ENCODE results near the gene ZDHHC11. TPM values are rescaled to one million over a fixed set of nuclear protein-coding genes. Genes with fewer than 3 reads are reported as not detected.
"Not testable (repeated sequence)": the region's sequence is repeated elsewhere in the genome, so short reads cannot be mapped to it uniquely, and the experiment has no call there.

The ZDHHC11 gene
- total RNA-seq, 2 experiments from 2014 or later = 4.7 to 5.9 TPM

DNA sequence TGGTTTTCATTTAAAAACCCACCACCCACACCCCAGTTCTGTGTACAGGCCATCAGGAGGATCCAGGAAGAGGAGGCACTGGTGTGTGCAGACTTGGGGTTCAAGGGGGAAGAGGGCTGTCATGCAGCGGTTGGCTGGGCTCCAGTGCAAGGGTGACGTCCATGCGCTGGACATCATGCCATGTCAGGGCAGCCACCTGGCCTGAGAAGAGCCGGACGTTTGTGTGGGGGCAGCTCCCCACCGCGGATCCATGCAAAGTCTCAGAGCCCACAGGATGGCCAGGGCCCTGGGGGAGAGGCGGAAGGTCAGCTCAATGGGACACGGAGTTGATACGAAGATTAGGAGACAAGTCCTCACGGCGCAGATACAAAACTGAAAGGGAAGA is 30.8 kb upstream of the ZDHHC11 start:
- CTCF ChIA-PET = no interaction called here
- POLR2A ChIA-PET = no interaction called here

DNA sequence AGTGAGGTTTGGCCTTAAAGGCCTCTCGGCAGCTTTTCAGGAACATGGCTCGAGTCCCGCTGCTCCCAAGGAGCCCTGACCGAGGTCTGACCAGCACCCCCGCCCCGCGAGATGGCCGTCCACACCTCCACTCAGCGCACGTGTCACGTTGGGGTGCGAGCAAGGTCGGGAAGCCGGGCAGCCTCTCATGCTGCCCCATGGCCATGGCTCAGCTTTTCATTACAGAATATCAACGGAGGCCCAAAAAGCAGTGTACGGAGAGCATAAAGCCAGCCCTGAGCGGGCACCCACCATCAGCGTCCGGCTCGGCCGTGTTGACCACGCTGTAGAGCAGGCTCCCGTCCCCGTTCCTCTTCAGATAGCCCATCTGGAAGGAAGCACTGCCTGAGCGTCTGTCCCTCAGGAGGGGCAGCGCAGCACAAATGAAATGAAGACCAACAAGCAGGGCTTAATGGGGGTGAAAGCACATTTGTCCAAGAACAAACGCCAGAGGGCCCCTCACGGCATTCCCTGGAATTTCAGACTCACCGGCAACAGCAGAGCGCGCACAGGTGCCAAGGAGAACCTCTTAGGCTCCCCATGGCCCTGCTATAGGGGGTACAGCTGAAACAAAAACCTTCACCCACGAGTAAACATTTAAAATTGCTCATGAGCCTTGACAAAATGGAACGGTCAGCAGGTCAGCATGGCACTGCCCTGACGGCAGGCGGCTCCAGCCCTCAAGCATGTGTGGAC is 30.2 kb upstream of the ZDHHC11 start:
- POLR2A ChIA-PET = no interaction called here
- CTCF ChIA-PET = no interaction called here

- CTCF ChIA-PET, POLR2A ChIA-PET: not testable (repeated sequence)
Measured at GRCh38 chr5:878677-879076, 27.9 kb upstream of the ZDHHC11 start.

DNA sequence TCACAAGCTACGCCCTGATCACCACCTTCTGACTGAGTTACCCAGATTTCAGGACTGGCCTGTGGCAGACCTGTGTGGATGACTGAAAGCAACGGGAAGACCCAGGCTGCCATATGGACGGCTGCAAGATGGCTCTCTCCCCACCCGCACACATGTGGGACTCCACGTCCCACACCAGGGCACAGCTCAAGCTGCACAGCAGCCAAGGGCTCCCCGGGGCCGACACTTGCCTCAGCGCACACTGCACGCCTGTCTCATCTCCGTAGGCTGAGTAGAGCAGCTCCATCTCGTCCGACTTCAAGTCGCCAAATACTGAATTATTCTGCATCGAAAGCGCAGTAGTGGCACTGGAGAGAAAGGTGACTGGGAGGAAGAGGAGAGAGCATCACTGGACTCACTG is 27.3 kb upstream of the ZDHHC11 start:
- POLR2A ChIA-PET = no interaction called here
- CTCF ChIA-PET = no interaction called here

DNA sequence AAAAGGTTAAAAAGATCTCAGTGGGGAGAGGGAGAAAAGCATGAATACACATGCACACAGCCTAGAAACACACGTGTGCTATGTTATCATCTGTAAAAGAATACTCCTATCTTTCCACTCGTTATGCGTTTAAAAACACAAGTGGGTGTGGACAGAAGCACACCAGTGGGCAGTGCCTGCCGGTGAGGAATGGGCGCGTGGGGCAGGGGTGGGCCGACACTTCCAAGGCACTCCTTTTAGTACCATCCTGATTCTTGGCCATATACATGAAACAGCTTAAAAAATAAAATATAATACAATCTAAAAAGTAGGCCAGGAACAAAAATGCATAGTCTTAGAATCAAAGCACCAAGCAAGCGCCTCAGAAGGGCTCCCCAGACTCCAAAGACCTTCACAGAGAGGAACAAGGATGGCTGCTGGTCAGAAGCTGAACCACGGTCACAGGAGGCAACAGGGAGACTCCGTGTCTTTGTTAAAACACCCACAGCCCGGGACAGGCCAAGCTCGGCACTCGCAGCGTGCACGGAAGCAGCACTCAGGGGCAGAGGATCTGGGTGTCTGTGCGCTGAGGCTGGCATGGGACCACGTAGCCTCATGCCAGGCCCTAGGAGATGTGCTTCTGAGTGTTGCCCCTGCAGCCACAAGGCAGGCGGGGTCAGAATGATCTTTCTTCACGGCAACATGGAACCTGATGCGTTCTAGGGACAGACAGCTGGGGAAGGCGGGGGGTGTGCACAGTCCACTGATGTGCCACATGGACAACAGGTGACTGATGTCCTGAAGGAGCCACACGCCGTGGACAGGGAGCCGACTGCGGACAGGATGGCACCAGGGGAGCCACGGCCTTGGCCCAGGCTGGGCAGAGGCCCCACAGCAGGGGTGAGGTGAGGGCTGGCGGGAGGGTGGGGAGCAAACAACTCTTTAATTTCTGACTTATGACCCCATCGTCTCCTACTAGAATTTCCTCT is 25.9 kb upstream of the ZDHHC11 start:
- POLR2A ChIA-PET = no interaction called here
- CTCF ChIA-PET = no interaction called here

- POLR2A ChIA-PET = no interaction called here
- CTCF ChIA-PET = no interaction called here
Measured at GRCh38 chr5:875931-876330, 25.1 kb upstream of the ZDHHC11 start.

DNA sequence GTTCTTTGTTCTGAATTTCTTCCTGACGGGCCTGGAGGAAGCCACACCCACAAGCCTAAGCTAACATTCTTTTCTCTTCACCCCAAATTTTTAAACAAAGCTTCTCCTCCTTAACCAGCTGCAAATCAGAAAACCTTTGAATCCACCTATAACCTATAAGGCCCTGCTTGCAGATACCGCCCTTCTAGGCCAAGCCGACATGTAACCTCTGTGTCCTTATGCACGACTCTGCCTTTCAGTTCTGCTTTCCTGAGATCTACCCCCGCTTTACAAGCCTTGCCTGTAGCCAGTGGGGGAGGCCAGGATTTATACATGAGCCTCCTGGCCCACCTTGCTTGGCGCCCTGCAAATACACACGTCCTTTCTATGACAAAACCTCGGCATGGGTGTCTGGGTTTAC is 22.5 kb upstream of the ZDHHC11 start:
- ChIA-PET POLR2A (no interaction called here), CTCF (no interaction called here)

GRCh38 chr5:872301-872700 is 21.5 kb upstream of the ZDHHC11 start:
- POLR2A ChIA-PET = no interaction called here
- CTCF ChIA-PET = no interaction called here

DNA sequence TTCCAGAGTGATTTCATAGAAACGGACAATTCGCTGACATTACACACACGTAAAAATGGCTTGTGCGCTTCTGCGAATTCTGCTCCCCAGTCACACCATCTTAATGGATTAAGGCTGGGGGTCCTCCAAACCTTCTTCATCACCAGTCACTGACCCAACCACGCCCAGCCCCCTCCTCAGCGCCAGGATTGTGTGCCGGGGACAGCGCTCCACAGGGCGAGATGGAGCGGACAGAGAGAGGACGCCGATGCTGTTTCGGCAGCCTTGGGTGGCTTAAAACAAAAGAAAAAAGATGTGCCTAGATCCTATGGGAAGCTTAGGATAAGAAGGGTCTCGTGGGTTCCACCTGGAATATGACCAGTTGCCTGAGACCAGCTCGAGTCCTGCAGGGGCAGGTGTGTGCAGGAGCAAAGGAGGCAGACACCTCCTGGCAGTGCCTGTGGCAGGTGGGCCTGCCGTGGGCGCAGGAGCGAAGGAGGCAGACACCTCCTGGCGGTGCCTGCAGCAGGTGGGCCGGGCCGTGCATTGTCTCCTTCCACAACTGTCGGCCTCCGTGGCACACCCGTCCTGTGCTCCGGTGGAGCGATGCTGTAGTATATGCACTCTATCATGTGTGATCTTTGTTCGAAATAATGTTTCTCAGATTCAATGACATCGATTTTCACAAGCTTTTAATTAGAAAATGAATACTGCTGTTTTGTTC is 21.0 kb upstream of the ZDHHC11 start:
- ChIA-PET CTCF (no interaction called here), POLR2A (no interaction called here)

- ChIA-PET CTCF (no interaction called here), POLR2A (no interaction called here)
Measured at GRCh38 chr5:870956-871355, 20.2 kb upstream of the ZDHHC11 start.

GRCh38 chr5:868428-869135 is 17.8 kb upstream of the ZDHHC11 start:
- POLR2A ChIA-PET = no interaction called here

DNA sequence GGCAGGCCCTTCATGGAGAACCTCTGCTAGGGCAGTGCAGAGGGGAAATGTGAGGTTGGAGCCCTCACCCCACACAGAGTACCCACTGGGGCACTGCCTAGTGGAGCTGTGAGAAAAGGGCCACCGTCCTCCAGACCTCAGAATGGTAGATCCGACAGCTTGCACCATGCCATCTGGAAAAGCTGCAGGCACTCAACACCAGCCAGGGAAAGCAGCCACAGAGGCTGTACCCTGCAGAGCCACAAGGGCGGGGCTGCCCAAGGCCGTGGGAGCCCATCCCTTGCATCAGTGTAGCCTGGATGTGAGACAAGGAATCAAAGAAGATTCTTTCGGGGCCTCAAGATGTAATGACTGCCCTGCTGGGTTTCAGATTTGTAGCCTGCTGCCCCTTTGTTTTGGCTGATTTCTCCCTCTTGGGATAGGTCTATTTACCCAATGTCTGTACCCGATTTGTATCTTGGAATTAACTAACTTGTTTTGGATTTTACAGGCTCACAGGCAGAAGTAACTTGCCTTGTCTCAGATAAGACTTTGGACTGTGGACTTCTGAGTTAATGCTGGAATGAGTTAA is 16.6 kb upstream of the ZDHHC11 start:
- POLR2A ChIA-PET = no interaction called here
- CTCF ChIA-PET = no interaction called here

More at GRCh38 chr5:868428-869135, 17.8 kb upstream of the ZDHHC11 start:
- CTCF ChIA-PET = no interaction called here

DNA sequence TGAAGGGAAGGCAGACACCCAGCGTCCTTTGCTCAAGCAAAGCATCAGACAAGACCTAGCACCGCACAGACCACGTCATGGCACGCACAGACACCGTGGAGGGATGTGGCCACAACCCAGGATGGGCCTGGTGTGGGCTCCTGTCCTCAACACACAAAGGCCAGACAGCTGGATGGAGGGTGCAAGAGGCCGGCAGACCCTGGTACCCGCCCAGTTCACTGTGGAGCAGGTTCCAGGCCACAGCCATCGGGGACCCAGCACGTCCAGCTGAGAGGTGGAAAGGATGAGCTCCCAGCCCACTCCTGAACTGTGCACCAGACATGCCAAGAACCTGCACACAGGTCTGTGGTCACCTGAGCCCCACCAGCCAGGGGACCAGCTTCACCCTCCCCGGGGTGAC is 15.0 kb upstream of the ZDHHC11 start:
- CTCF ChIA-PET = no interaction called here
- POLR2A ChIA-PET = no interaction called here

DNA sequence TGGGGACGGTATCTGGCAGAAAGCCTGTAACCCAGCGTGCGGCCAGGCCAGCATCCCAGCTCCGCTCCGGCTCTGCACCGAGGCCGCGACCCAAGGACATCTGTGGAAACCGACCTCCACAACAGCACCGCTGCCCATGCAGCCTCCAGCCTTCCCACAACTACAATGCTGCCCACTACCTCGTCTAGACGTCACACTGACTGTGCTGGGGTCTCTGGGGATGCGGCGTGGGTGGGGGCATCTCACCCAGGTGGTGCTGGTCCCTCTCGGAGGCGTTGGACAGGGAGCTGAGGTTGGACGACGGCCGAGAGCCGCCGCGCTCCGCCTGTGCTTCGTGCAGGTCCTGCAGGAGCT is 14.4 kb upstream of the ZDHHC11 start:
- ChIA-PET POLR2A (no interaction called here), CTCF (no interaction called here)

DNA sequence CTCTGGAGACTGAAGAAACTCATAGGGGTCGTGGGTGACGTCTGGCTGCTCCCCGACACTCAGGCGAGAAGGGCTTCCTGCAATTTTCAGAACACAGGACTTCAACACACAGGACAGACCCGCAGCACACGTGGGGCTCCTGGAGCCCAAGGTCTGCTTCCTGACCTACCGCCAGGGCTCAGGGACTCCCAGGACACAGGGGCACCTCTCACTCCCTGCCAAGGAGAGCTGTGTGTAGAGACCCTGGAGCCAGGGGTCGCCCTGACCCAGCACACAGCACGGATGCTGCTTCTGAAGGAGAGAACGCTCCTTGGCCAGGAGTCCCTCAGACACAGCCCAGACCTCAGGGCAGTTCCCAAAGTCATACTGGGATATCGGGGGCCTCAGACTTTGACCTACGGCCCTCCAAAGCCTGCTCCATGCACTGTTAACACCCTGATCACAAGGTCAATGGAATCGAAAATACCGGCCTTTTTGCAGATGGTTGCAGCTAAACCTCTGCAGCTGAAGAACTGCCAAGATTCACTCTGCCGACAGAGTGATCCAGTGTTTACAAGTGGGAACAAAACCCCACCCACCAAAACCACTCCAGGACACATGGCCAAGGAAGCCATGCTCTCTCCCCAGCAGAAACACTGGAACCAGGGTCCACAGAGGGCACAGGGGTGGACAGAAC is 13.8 kb upstream of the ZDHHC11 start:
- POLR2A ChIA-PET = no interaction called here
- CTCF ChIA-PET = no interaction called here

- ChIA-PET CTCF (no interaction called here), POLR2A (no interaction called here)
Measured at GRCh38 chr5:863244-863805, 12.5 kb upstream of the ZDHHC11 start.

DNA sequence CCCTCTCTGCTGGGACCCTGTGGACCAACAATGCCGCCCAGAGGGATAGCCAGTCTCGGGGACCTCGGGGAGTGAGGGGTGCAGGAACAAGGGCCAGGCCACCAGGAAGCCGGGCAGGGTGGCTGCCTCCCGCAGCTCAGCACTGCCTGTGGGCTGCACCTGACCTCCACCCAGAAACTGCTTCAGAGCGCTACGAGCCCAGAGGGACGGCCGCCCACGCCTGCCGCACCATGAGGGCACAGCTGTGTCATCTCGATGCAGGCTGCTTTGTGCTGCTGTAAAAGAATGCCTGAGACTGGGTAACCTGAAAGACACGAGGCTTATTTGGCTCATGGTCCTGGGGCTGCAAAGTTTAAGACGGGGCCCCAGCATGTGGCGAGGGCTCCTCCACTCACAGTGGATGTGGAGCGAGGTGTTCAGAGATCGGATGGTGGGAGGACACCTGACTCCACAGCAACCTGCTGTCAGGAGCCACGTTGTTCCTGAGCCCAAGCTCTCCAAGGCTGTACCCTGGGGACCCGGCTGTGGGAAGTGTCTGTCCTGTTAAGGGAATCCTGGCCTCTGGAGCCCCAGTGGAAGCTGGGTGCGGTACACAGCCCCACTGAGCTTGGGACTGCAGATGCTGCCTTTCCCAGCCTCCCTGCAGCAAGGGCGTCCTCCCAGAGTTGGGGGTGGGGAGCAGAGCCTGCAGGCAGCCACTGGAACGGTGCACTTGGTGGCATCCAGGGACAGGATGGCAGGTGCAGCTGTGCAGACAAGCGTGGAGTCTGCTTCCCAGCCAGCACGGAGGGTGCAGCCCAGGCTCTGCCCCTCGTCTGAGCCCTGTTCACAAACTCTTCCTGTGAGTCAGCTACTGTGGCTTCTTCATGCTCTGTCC is 11.8 kb upstream of the ZDHHC11 start:
- CTCF ChIA-PET = no interaction called here
- POLR2A ChIA-PET = no interaction called here

All from activated CD8-positive, alpha-beta memory T cell treated with anti-CD3 and anti-CD28 coated beads for 36 hours (primary cell).